ENCODE measurements around the gene KRTAP10-8.

GRCh38 chr21:44585892-44586291 is 26.0 kb upstream of the KRTAP10-8 start:
- TF ChIP-seq CTCF (tag by site-specific recombination; IDR thresholded peaks at IDR 0.05) (no peak), ZBTB21 (tag by site-specific recombination; IDR thresholded peaks at IDR 0.05) (no peak), ZNF10 (tag by site-specific recombination; IDR thresholded peaks at IDR 0.05) (no peak), ATF2 (tag by site-specific recombination; IDR thresholded peaks at IDR 0.05; ENCODE audit: low read depth) (no peak), ZSCAN5A (tag by site-specific recombination; IDR thresholded peaks at IDR 0.05) (no peak), ZNF514 (tag by site-specific recombination; IDR thresholded peaks at IDR 0.05) (no peak)

Data from HEK293 (cell line).